GM21717 (cell line): ENCODE measurements around the gene FRAS1.
"Not testable (repeated sequence)": the region's sequence is repeated elsewhere in the genome, so short reads cannot be mapped to it uniquely, and the experiment has no call there.

Experiments
- ATAC-seq: cut with Tn5 transposase; IDR thresholded peaks from one replicate; pipeline ENCODE4 v1.9.1; 2021; ENCODE audit warnings: mild to moderate bottlenecking, moderate library complexity; ENCODE audit not compliant: unreplicated experiment

FRAS1 gene

GRCh38 chr4:78418406-78418805, 361.3 kb downstream of the FRAS1 start:
- no peak for ATAC-seq

- no peak for ATAC-seq
Observed at GRCh38 chr4:78423790-78424189, 366.7 kb downstream of the FRAS1 start.

- no peak for ATAC-seq
Observed at GRCh38 chr4:78424461-78424860, 367.3 kb downstream of the FRAS1 start.

- ATAC-seq, result no peak
Observed at GRCh38 chr4:78426972-78427371, 369.8 kb downstream of the FRAS1 start.

GRCh38 chr4:78428996-78429395, 371.9 kb downstream of the FRAS1 start:
- no peak for ATAC-seq

- no peak for ATAC-seq
Observed at GRCh38 chr4:78432896-78433295, 375.8 kb downstream of the FRAS1 start.

GRCh38 chr4:78437608-78438088, 380.5 kb downstream of the FRAS1 start:
- no peak for ATAC-seq

GRCh38 chr4:78439328-78439727, 382.2 kb downstream of the FRAS1 start:
- ATAC-seq, result no peak

GRCh38 chr4:78441756-78442155, 384.6 kb downstream of the FRAS1 start:
- ATAC-seq, result no peak

- ATAC-seq, result no peak
Observed at GRCh38 chr4:78446619-78447018, 389.5 kb downstream of the FRAS1 start.

GRCh38 chr4:78451407-78451806, 394.3 kb downstream of the FRAS1 start:
- ATAC-seq, result no peak

GRCh38 chr4:78454016-78454415, 396.9 kb downstream of the FRAS1 start:
- no peak for ATAC-seq

GRCh38 chr4:78457751-78458150, 400.6 kb downstream of the FRAS1 start:
- ATAC-seq, result no peak

- no peak for ATAC-seq
Observed at GRCh38 chr4:78459327-78459726, 402.2 kb downstream of the FRAS1 start.

- no peak for ATAC-seq
Observed at GRCh38 chr4:78460368-78460767, 403.2 kb downstream of the FRAS1 start.

- no peak for ATAC-seq
Observed at GRCh38 chr4:78464265-78464664, 407.1 kb downstream of the FRAS1 start.

- ATAC-seq, result not testable (repeated sequence)
Observed at GRCh38 chr4:78467223-78467622, 410.1 kb downstream of the FRAS1 start.

GRCh38 chr4:78468272-78468671, 411.1 kb downstream of the FRAS1 start:
- ATAC-seq, result no peak

GRCh38 chr4:78476108-78476704, 419.1 kb downstream of the FRAS1 start:
- no peak for ATAC-seq

- ATAC-seq, result no peak
Observed at GRCh38 chr4:78477276-78477675, 420.2 kb downstream of the FRAS1 start.

- no peak for ATAC-seq
Observed at GRCh38 chr4:78478523-78478922, 421.4 kb downstream of the FRAS1 start.

GRCh38 chr4:78480286-78480685, 423.2 kb downstream of the FRAS1 start:
- no peak for ATAC-seq

GRCh38 chr4:78481180-78481579, 424.1 kb downstream of the FRAS1 start:
- ATAC-seq, result no peak
